ENCODE data around the gene PPP1R9A. TPM values are rescaled to one million over a fixed set of nuclear protein-coding genes. Genes with fewer than 3 reads are reported as not detected.

Gene PPP1R9A
- total and polyA plus RNA-seq, 2 donors: 1.4 to 2.2 TPM

DNA sequence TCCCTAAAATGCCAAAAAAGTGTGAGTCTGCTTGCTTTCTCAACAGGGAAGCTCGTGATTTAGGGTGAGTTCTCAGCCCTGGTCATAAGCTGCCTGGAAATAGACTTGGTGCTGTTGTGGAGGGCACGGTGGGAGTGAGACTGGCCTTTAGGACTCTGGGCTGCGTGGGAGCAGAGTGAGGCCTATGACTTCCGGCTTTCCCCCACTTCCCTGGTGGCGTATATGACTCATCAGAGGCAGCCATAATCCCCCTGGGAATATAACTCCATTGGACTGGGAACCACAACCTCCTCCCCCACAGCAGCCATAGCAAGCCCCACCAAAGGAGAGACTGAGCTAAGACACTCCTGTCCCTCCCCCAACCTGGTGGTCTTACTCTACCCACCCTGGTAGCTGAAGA, 321.9 kb downstream of the PPP1R9A start:
- no peaks in the 10 kb centered on the region for H3K36me3 ChIP-seq (ENCODE audit: control insufficient read depth in 2 of 2, insufficient read depth in 2 of 2, low read length in 1 of 2)
- no peaks in the 10 kb centered on the region for H3K9me3 ChIP-seq (ENCODE audit: control insufficient read depth in 2 of 2, insufficient read depth in 1 of 2, low read length in 1 of 2)
- DNase-seq (ENCODE audit: low read depth in 6 of 9, low spot score in 9 of 9): no peak
- H3K27ac ChIP-seq (ENCODE audit: low read depth in 1 of 2, low read length in 1 of 2): no peak overlapping the region
- 91% methylated on average over 5 of the region's 5 CpGs for WGBS
- no peaks in the 10 kb centered on the region for H3K27me3 ChIP-seq (ENCODE audit: control insufficient read depth in 2 of 2, insufficient read depth in 1 of 2, low read length in 1 of 2)
- H3K4me1 ChIP-seq (ENCODE audit: control insufficient read depth in 2 of 2, insufficient read depth in 2 of 2, low read length in 2 of 2): no peaks in the 10 kb centered on the region
- no peak overlapping the region for H3K4me3 ChIP-seq (ENCODE audit: low read length in 2 of 2)

DNA sequence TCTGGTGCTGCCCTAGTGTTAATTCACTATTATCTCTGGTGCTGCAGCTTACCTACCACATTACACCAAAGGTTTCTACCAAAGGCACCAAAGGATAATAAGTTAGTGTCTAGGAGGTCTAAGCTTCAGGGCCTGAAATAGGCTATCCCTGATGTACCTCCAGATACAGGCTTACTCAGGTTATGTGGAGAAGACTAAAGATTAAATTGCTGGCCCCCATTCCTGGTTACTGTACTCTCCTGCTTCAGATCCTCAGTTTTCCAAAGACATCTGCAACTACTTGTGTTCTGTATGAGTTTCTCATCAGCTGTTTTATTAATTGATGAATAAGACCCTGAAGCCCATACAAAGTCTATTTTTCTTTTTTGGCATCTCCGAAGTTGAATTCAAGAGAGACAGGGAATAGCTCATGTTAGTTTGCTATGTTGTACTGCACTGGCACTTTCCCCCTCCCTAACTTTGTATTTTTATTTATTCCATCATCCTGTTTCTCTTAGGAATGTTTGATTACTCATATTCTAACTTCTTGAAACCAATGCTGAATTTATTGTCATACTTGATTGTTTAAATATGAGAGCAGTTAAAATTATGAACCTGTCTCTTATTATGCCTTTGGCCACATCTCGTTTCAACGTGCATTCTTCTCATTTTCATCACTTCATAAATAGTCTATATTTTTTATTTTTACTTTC, 331.0 kb downstream of the PPP1R9A start:
- 88% methylated on average over 3 of the region's 3 CpGs for WGBS
- Histone ChIP-seq H3K9me3 (ENCODE audit: control insufficient read depth in 2 of 2, insufficient read depth in 1 of 2, low read length in 1 of 2) (no peaks in the 10 kb centered on the region), H3K27me3 (ENCODE audit: control insufficient read depth in 2 of 2, insufficient read depth in 1 of 2, low read length in 1 of 2) (no peaks in the 10 kb centered on the region), H3K36me3 (ENCODE audit: control insufficient read depth in 2 of 2, insufficient read depth in 2 of 2, low read length in 1 of 2) (no peaks in the 10 kb centered on the region), H3K27ac (ENCODE audit: low read depth in 1 of 2, low read length in 1 of 2) (no peak overlapping the region), H3K4me3 (ENCODE audit: low read length in 2 of 2) (no peak overlapping the region), H3K4me1 (ENCODE audit: control insufficient read depth in 2 of 2, insufficient read depth in 2 of 2, low read length in 2 of 2) (no peaks in the 10 kb centered on the region)
- no peak for DNase-seq (ENCODE audit: low read depth in 6 of 9, low spot score in 9 of 9)

DNA sequence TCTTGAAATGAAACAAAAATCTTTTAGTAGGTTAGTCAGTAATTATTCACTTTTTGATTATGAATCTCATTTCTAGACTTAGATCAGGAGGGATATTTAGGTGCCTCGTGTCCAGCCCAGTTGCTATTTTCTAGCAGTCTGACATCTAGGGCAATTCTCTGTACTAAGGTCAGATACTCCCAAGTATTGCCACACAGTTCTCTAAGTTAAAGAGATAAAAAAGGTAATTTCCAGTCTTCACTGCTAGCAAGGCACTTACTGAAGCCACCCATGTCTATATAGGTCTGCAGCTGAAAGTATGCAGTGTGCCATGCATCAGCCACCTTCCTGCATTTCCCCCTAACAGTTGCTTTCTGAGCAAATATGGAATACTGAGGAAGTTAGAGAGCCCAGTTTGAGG, 333.5 kb downstream of the PPP1R9A start:
- 95% methylated on average over 1 of the region's 1 CpG for WGBS
- Histone ChIP-seq H3K4me3 (ENCODE audit: low read length in 2 of 2) (no peak overlapping the region), H3K27ac (ENCODE audit: low read depth in 1 of 2, low read length in 1 of 2) (no peak overlapping the region), H3K9me3 (ENCODE audit: control insufficient read depth in 2 of 2, insufficient read depth in 1 of 2, low read length in 1 of 2) (no peaks in the 10 kb centered on the region), H3K36me3 (ENCODE audit: control insufficient read depth in 2 of 2, insufficient read depth in 2 of 2, low read length in 1 of 2) (no peaks in the 10 kb centered on the region), H3K27me3 (ENCODE audit: control insufficient read depth in 2 of 2, insufficient read depth in 1 of 2, low read length in 1 of 2) (no peaks in the 10 kb centered on the region), H3K4me1 (ENCODE audit: control insufficient read depth in 2 of 2, insufficient read depth in 2 of 2, low read length in 2 of 2) (no peaks in the 10 kb centered on the region)
- no peak for DNase-seq (ENCODE audit: low read depth in 6 of 9, low spot score in 9 of 9)

DNA sequence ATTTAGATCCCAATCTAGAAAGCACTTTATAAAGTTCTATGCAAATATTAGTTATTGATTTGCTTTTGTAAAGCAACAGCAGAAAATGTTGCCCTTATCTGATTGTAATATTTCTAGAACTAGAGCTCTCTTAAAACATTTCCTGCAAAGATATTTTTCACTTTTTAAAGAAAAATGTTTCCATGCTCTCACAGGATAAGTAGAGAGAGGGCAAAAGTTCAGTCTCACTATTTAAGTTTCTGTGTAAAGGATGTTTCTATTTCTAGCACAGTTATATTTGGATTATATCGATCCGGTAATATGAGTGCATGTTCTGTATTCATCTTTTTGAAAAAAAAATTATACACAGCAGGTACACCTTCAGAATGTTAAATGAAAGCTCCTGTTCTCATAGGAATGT, 334.9 kb downstream of the PPP1R9A start:
- 90% methylated on average over 2 of the region's 2 CpGs for WGBS
- no peak for DNase-seq (ENCODE audit: low read depth in 6 of 9, low spot score in 9 of 9)
- Histone ChIP-seq H3K9me3 (ENCODE audit: control insufficient read depth in 2 of 2, insufficient read depth in 1 of 2, low read length in 1 of 2) (no peaks in the 10 kb centered on the region), H3K4me1 (ENCODE audit: control insufficient read depth in 2 of 2, insufficient read depth in 2 of 2, low read length in 2 of 2) (no peaks in the 10 kb centered on the region), H3K4me3 (ENCODE audit: low read length in 2 of 2) (no peak overlapping the region), H3K27ac (ENCODE audit: low read depth in 1 of 2, low read length in 1 of 2) (no peak overlapping the region), H3K27me3 (ENCODE audit: control insufficient read depth in 2 of 2, insufficient read depth in 1 of 2, low read length in 1 of 2) (no peaks in the 10 kb centered on the region), H3K36me3 (ENCODE audit: control insufficient read depth in 2 of 2, insufficient read depth in 2 of 2, low read length in 1 of 2) (no peaks in the 10 kb centered on the region)

DNA sequence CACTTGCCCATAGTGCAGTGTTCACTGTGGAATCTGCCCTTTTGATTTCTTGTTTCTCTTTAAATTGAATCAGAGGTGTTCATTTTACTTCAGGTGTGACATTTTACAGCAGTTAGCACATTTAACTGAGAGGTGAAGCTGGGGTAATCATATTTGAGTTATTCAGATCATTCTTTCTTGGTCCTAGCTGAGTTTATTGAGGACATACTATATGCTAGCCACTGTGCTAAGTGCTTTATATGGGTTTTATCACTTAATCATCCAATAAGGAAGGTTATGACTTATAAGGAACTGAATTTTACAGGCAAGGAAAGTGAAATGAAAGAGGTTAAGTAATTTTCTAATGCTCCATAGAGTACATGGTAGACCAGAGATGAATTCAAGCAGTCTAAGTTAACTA, 337.2 kb downstream of the PPP1R9A start:
- Histone ChIP-seq H3K27me3 (ENCODE audit: control insufficient read depth in 2 of 2, insufficient read depth in 1 of 2, low read length in 1 of 2) (no peaks in the 10 kb centered on the region), H3K9me3 (ENCODE audit: control insufficient read depth in 2 of 2, insufficient read depth in 1 of 2, low read length in 1 of 2) (no peaks in the 10 kb centered on the region), H3K36me3 (ENCODE audit: control insufficient read depth in 2 of 2, insufficient read depth in 2 of 2, low read length in 1 of 2) (no peaks in the 10 kb centered on the region), H3K4me3 (ENCODE audit: low read length in 2 of 2) (no peak overlapping the region), H3K27ac (ENCODE audit: low read depth in 1 of 2, low read length in 1 of 2) (no peak overlapping the region), H3K4me1 (ENCODE audit: control insufficient read depth in 2 of 2, insufficient read depth in 2 of 2, low read length in 2 of 2) (no peaks in the 10 kb centered on the region)
- no peak for DNase-seq (ENCODE audit: low read depth in 6 of 9, low spot score in 9 of 9)

DNA sequence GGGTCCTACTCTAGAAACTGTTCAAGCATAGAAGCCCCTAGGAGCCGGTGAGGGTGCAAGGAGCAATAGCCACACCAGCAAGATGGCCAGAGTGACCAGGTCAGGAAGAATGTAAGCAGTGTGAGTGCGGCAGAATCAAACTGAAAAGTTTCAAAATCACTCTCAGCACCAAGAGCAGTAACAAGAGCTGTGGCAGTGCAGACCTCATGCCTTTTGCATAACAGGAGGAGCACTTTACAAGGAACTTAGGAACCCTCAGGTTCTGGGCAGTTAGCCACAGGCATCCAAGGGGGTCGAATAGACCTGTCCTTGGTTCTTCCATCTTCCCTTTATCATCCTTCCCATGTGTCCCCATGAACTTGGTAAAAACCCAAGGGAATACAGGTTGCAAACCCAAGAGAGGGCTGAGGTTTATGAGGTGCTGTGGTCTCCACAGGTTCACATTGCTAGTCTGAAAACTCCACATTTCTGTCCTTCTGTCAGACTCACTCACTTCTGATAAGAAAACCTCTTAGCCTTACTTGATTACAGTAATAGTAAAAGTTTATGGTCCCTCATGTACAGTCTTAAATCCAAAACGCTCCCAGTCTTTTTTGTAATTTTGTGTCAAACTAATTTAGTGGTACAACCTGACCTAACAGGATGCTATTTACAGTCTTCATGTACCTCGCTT, 338.6 kb downstream of the PPP1R9A start:
- no peaks in the 10 kb centered on the region for H3K27me3 ChIP-seq (ENCODE audit: control insufficient read depth in 2 of 2, insufficient read depth in 1 of 2, low read length in 1 of 2)
- H3K4me1 ChIP-seq (ENCODE audit: control insufficient read depth in 2 of 2, insufficient read depth in 2 of 2, low read length in 2 of 2): no peaks in the 10 kb centered on the region
- DNase-seq (ENCODE audit: low read depth in 6 of 9, low spot score in 9 of 9): no peak
- no peak overlapping the region for H3K4me3 ChIP-seq (ENCODE audit: low read length in 2 of 2)
- no peaks in the 10 kb centered on the region for H3K36me3 ChIP-seq (ENCODE audit: control insufficient read depth in 2 of 2, insufficient read depth in 2 of 2, low read length in 1 of 2)
- H3K9me3 ChIP-seq (ENCODE audit: control insufficient read depth in 2 of 2, insufficient read depth in 1 of 2, low read length in 1 of 2): no peaks in the 10 kb centered on the region
- WGBS: 93% methylated on average over 5 of the region's 5 CpGs
- H3K27ac ChIP-seq (ENCODE audit: low read depth in 1 of 2, low read length in 1 of 2): no peak overlapping the region

DNA sequence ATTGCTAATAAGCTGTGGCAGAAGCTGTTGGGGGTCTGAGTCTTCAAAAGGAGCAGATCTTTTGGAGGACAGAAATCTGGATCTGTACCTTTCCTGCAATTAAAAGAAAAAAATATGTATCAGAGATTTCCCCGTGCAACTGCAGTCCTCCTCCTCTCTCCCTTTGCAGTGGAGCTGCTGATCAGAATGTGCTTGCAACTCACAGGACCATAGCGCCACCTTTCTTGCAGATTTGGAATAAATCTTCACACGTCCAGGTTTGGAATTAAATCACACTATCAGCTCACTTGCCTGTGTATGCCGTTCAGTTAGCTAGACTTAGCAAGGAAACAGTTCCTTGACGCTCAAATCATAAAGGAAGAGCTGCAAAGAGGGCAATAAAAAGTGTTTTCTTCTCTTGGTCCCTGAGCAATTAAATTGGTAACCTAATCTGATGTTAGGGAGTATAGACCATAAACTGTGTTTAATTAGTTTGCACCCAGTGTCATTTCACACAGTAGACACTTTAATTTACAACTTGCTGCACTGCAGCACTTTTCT, 339.5 kb downstream of the PPP1R9A start:
- no peaks in the 10 kb centered on the region for H3K9me3 ChIP-seq (ENCODE audit: control insufficient read depth in 2 of 2, insufficient read depth in 1 of 2, low read length in 1 of 2)
- H3K36me3 ChIP-seq (ENCODE audit: control insufficient read depth in 2 of 2, insufficient read depth in 2 of 2, low read length in 1 of 2): no peaks in the 10 kb centered on the region
- no peak overlapping the region for H3K27ac ChIP-seq (ENCODE audit: low read depth in 1 of 2, low read length in 1 of 2)
- peak; percentile 14 to 78 (median 48) for DNase-seq (ENCODE audit: low read depth in 6 of 9, low spot score in 9 of 9)
- WGBS: 12% methylated on average over 5 of the region's 5 CpGs
- H3K4me1 ChIP-seq (ENCODE audit: control insufficient read depth in 2 of 2, insufficient read depth in 2 of 2, low read length in 2 of 2): no peaks in the 10 kb centered on the region
- H3K4me3 ChIP-seq (ENCODE audit: low read length in 2 of 2): no peak overlapping the region
- H3K27me3 ChIP-seq (ENCODE audit: control insufficient read depth in 2 of 2, insufficient read depth in 1 of 2, low read length in 1 of 2): no peaks in the 10 kb centered on the region

DNA sequence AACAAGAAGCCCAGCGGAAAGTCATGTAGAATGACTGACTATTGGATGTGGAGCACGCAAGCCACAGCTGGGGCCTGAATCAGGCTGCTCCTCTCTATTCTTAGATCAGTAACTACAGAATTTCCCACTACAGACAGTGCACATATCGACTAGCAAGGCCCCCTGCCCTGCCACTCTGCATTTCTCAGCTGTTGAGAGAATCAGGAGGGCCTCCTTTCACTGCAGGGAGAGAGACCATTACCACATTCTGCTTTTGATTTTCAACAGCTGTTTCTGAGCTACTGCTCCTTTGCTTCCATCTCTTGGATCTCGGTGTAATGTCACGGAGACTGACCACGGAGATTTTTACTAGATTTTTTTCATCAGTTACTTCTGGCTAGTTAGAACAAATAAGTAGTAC, 343.2 kb downstream of the PPP1R9A start:
- no peaks in the 10 kb centered on the region for H3K36me3 ChIP-seq (ENCODE audit: control insufficient read depth in 2 of 2, insufficient read depth in 2 of 2, low read length in 1 of 2)
- DNase-seq (ENCODE audit: low read depth in 6 of 9, low spot score in 9 of 9): no peak
- H3K27me3 ChIP-seq (ENCODE audit: control insufficient read depth in 2 of 2, insufficient read depth in 1 of 2, low read length in 1 of 2): no peaks in the 10 kb centered on the region
- no peaks in the 10 kb centered on the region for H3K9me3 ChIP-seq (ENCODE audit: control insufficient read depth in 2 of 2, insufficient read depth in 1 of 2, low read length in 1 of 2)
- 95% methylated on average over 6 of the region's 6 CpGs for WGBS
- H3K27ac ChIP-seq (ENCODE audit: low read depth in 1 of 2, low read length in 1 of 2): no peak overlapping the region
- no peaks in the 10 kb centered on the region for H3K4me1 ChIP-seq (ENCODE audit: control insufficient read depth in 2 of 2, insufficient read depth in 2 of 2, low read length in 2 of 2)
- no peak overlapping the region for H3K4me3 ChIP-seq (ENCODE audit: low read length in 2 of 2)

DNA sequence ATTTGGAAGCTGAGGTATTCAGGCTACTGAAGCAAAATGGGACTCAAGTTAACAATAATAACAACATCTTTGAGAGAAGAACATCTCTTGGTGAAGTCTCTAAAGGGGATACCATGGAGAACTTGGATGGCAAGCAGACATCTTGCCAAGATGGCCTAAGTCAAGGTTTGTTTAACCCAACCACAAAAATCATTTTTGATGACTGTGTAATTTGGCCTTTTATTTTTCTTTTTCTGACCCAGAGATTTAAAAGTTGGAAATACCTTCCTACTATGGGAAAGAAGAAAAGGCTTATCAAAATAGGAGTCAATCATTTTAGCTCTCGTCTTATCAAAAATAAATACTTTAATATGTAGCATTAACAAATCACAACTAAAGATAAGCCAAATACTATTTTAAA, 344.6 kb downstream of the PPP1R9A start:
- H3K4me3 ChIP-seq (ENCODE audit: low read length in 2 of 2): no peak overlapping the region
- DNase-seq (ENCODE audit: low read depth in 6 of 9, low spot score in 9 of 9): no peak
- 95% methylated on average over 1 of the region's 1 CpG for WGBS

More for the DNA sequence above, 344.6 kb downstream of the PPP1R9A start:
- Histone ChIP-seq H3K36me3 (ENCODE audit: control insufficient read depth in 2 of 2, insufficient read depth in 2 of 2, low read length in 1 of 2) (no peaks in the 10 kb centered on the region), H3K27ac (ENCODE audit: low read depth in 1 of 2, low read length in 1 of 2) (no peak overlapping the region), H3K9me3 (ENCODE audit: control insufficient read depth in 2 of 2, insufficient read depth in 1 of 2, low read length in 1 of 2) (no peaks in the 10 kb centered on the region), H3K27me3 (ENCODE audit: control insufficient read depth in 2 of 2, insufficient read depth in 1 of 2, low read length in 1 of 2) (no peaks in the 10 kb centered on the region), H3K4me1 (ENCODE audit: control insufficient read depth in 2 of 2, insufficient read depth in 2 of 2, low read length in 2 of 2) (no peaks in the 10 kb centered on the region)

Data from thymus (tissue), 11 donors.